Liver (tissue), 9 donors: ENCODE measurements around the gene KCNQ5. TPM values are rescaled to one million over a fixed set of nuclear protein-coding genes. Genes with fewer than 3 reads are reported as not detected.

Experiments
- DNase-seq: peaks from one replicate; pipeline ENCODE4 v3.0.0-alpha.2; 2017; ENCODE audit warnings: low spot score
- H3K27ac ChIP-seq, 2 donors: one replicate each; pipeline ENCODE4 v1.7.0; 2013; ENCODE audit warnings: inconsistent platforms in 2 of 2, low read length in 2 of 2, control low read depth in 1 of 2, low read depth in 1 of 2, mild to moderate bottlenecking in 1 of 2
- H3K27me3 ChIP-seq, 4 donors: one replicate each; pipeline versions ENCODE4 v1.6.1 to v1.7.0; 2013; ENCODE audit warnings: low read length in 3 of 4, inconsistent platforms in 1 of 4, mild to moderate bottlenecking in 1 of 4, moderate library complexity in 1 of 4; ENCODE audit not compliant: control insufficient read depth in 4 of 4, insufficient read depth in 4 of 4
- H3K36me3 ChIP-seq, 4 donors: one replicate each; pipeline versions ENCODE4 v1.6.1 to v1.7.0; 2013; ENCODE audit warnings: low read length in 3 of 4, mild to moderate bottlenecking in 3 of 4, low read depth in 1 of 4, moderate library complexity in 1 of 4; ENCODE audit not compliant: control insufficient read depth in 4 of 4, insufficient read depth in 3 of 4
- H3K4me1 ChIP-seq, 4 donors: one replicate each; pipeline versions ENCODE4 v1.6.1 to v1.7.0; 2013; ENCODE audit warnings: low read length in 3 of 4, mild to moderate bottlenecking in 3 of 4, moderate library complexity in 1 of 4; ENCODE audit not compliant: control insufficient read depth in 4 of 4, insufficient read depth in 4 of 4
- H3K4me3 ChIP-seq, 3 donors: one replicate each; pipeline versions ENCODE4 v1.6.1 to v1.7.0; 2013; ENCODE audit warnings: low read length in 3 of 3, control low read depth in 1 of 3, low read depth in 1 of 3, mild to moderate bottlenecking in 1 of 3
- H3K9ac ChIP-seq, 2 donors: one replicate each; pipeline ENCODE4 v1.7.0; 2013; ENCODE audit warnings: low read length in 2 of 2, mild to moderate bottlenecking in 2 of 2, moderate library complexity in 2 of 2, control low read depth in 1 of 2, low read depth in 1 of 2
- H3K9me3 ChIP-seq, 4 donors: one replicate each; pipeline versions ENCODE4 v1.6.1 to v1.7.0; 2013; ENCODE audit warnings: low read length in 3 of 4; ENCODE audit not compliant: control insufficient read depth in 4 of 4
- ATF3 ChIP-seq: IDR thresholded peaks from 2 replicates; pipeline ENCODE4 v1.6.1; 2016; ENCODE audit warnings: antibody characterized with exemption
- CTCF ChIP-seq: fragments of 150-350 bp; IDR thresholded peaks from 2 replicates; pipeline ENCODE4 v1.5.1; 2017; ENCODE audit warnings: improper control_type of control experiment, low read depth, low read length; ENCODE audit not compliant: missing input control
- EGR1 ChIP-seq, 2 donors: IDR thresholded peaks; 2 replicates each; pipeline ENCODE4 v1.6.1; 2016 to 2018; ENCODE audit warnings: antibody characterized with exemption in 2 of 2, low read depth in 2 of 2
- FOXA1 ChIP-seq: IDR thresholded peaks from 2 replicates; pipeline ENCODE4 v1.6.1; 2016; ENCODE audit warnings: antibody characterized with exemption
- FOXA2 ChIP-seq: IDR thresholded peaks from 2 replicates; pipeline ENCODE4 v1.6.1; 2016; ENCODE audit warnings: antibody characterized with exemption
- GABPA ChIP-seq, 2 donors: IDR thresholded peaks in 1 of 2; conservative IDR thresholded peaks in 1 of 2; 2 replicates each; pipeline ENCODE4 v1.6.1; 2016; ENCODE audit warnings: antibody characterized with exemption in 2 of 2, mild to moderate bottlenecking in 1 of 2, moderate library complexity in 1 of 2
- HNF4A ChIP-seq, 2 donors: conservative IDR thresholded peaks; 2 replicates each; pipeline ENCODE4 v1.6.1; 2016; ENCODE audit warnings: antibody characterized with exemption in 2 of 2, mild to moderate bottlenecking in 2 of 2
- HNF4G ChIP-seq: IDR thresholded peaks from 2 replicates; pipeline ENCODE4 v1.6.1; 2016; ENCODE audit warnings: antibody characterized with exemption
- JUND ChIP-seq, 2 donors: IDR thresholded peaks; 2 replicates each; pipeline ENCODE4 v1.6.1; 2016; ENCODE audit warnings: antibody characterized with exemption in 2 of 2
- MAX ChIP-seq: IDR thresholded peaks from 2 replicates; pipeline ENCODE4 v1.6.1; 2016; ENCODE audit warnings: antibody characterized with exemption
- NR2F2 ChIP-seq: IDR thresholded peaks from 2 replicates; pipeline ENCODE4 v1.6.1; 2016; ENCODE audit warnings: antibody characterized with exemption
- RAD21 ChIP-seq, 2 donors: IDR thresholded peaks; 2 replicates each; pipeline ENCODE4 v1.6.1; 2016; ENCODE audit warnings: antibody characterized with exemption in 2 of 2, mild to moderate bottlenecking in 2 of 2
- REST ChIP-seq: IDR thresholded peaks from 2 replicates; pipeline ENCODE4 v1.6.1; 2016; ENCODE audit warnings: antibody characterized with exemption, mild to moderate bottlenecking
- RXRA ChIP-seq, 2 donors: IDR thresholded peaks; 2 replicates each; pipeline ENCODE4 v1.6.1; 2017 to 2018; ENCODE audit warnings: antibody characterized with exemption in 2 of 2, mild to moderate bottlenecking in 1 of 2
- SP1 ChIP-seq: IDR thresholded peaks from 2 replicates; pipeline ENCODE4 v1.6.1; 2018; ENCODE audit warnings: antibody characterized with exemption, mild to moderate bottlenecking
- TAF1 ChIP-seq: conservative IDR thresholded peaks from 2 replicates; pipeline ENCODE4 v1.6.1; 2016; ENCODE audit warnings: antibody characterized with exemption, mild to moderate bottlenecking
- YY1 ChIP-seq: IDR thresholded peaks from 2 replicates; pipeline ENCODE4 v1.6.1; 2016; ENCODE audit warnings: antibody characterized with exemption, mild to moderate bottlenecking
- ZBTB33 ChIP-seq: IDR thresholded peaks from 2 replicates; pipeline ENCODE4 v1.6.1; 2016; ENCODE audit warnings: antibody characterized with exemption
- WGBS: extraction: QIAGEN DNeasy Blood & Tissue Kit; methylation state at CpG from one replicate; pipeline ENCODE4 v1.1.7; 2013; 5-methylcytosine and 5-hydroxymethylcytosine counted together
- polyA plus RNA-seq, 2 donors: library from polyadenylated mRNA; stranded (reverse) in 1 of 2; unstranded in 1 of 2; fragments of 200-250 nt in 1 of 2; fragments of >200 nt in 1 of 2; fragmentation: Nextera tagmentation in 1 of 2; extraction: Ambion mirVana in 1 of 2; gene quantifications; one replicate each; pipeline versions ENCODE4 v1.2.1 to v1.2.3, GENCODE V29; 2013 to 2015
- total RNA-seq, 2 donors: library from RNA; depleted of rRNA; stranded (reverse); fragments of >200 nt; gene quantifications; one replicate each; pipeline ENCODE4 v1.2.3, GENCODE V29; 2014
- donor health status: healthy.
- donor health status: healthy.
- donor health status: healthy.
- donor health status: healthy.
- donor health status: healthy.

KCNQ5 gene
- total and polyA plus RNA-seq, 4 donors, result 0.02 to 1.1 (median 0.15) TPM

GRCh38 chr6:72683797-72684196 lies 61.9 kb downstream of the KCNQ5 start:
- no peak overlapping the region for H3K4me3 ChIP-seq
- H3K9me3 ChIP-seq, result no peaks in the 10 kb centered on the region
- H3K36me3 ChIP-seq, result no peaks in the 10 kb centered on the region
- 90% methylated on average over 3 of the region's 3 CpGs for WGBS
- H3K4me1 ChIP-seq, result no peaks in the 10 kb centered on the region
- no peaks in the 10 kb centered on the region for H3K27me3 ChIP-seq
- no peak for DNase-seq
- no peak overlapping the region for H3K27ac ChIP-seq
- no peak overlapping the region for H3K9ac ChIP-seq
- no peak for TF ChIP-seq EGR1 (IDR thresholded peaks at IDR 0.05; ENCODE audit: low read depth in 2 of 2)

GRCh38 chr6:72689107-72689954 lies 67.5 kb downstream of the KCNQ5 start:
- Histone ChIP-seq H3K4me3 (no peak overlapping the region), H3K4me1 (no peaks in the 10 kb centered on the region), H3K36me3 (no peaks in the 10 kb centered on the region), H3K27me3 (no peaks in the 10 kb centered on the region), H3K9me3 (no peaks in the 10 kb centered on the region), H3K27ac (no peak overlapping the region), H3K9ac (no peak overlapping the region)
- TF ChIP-seq HNF4A (conservative IDR thresholded peaks at IDR 0.05) (no peak), REST (no peak), CTCF (no peak), RXRA (IDR thresholded peaks at IDR 0.05) (no peak), FOXA2 (no peak), MAX (no peak), EGR1 (IDR thresholded peaks at IDR 0.05; ENCODE audit: low read depth in 2 of 2) (no peak), RAD21 (IDR thresholded peaks at IDR 0.05) (no peak), YY1 (no peak), TAF1 (no peak), FOXA1 (no peak), ATF3 (no peak), GABPA (IDR thresholded peaks at IDR 0.05 in 1 of 2, conservative IDR thresholded peaks at IDR 0.05 in 1 of 2) (no peak), HNF4G (no peak), JUND (IDR thresholded peaks at IDR 0.05) (no peak), ZBTB33 (no peak), NR2F2 (no peak), SP1 (no peak)
- DNase-seq, result no peak
- WGBS, result 68% methylated on average over 7 of the region's 7 CpGs
